Uterus (tissue), 2 donors: Measurements from ENCODE around the gene S100PBP.

Source experiments
- CTCF ChIP-seq, 4 experiments: fragments of 200-600 bp in 2 of 4; fragments of 450-650 bp in 2 of 4; sonication (generic) in 2 of 4; IDR thresholded peaks; one replicate each; pipeline ENCODE4 v1.5.1; 2016 to 2019; ENCODE audit warnings: antibody characterized with exemption in 4 of 4, mild to moderate bottlenecking in 2 of 4, moderate library complexity in 1 of 4
- POLR2A ChIP-seq, 2 donors: fragments of 450-650 bp; IDR thresholded peaks; one replicate each; pipeline ENCODE4 v1.6.1; 2016; ENCODE audit warnings: antibody characterized with exemption in 2 of 2, mild to moderate bottlenecking in 1 of 2, moderate library complexity in 1 of 2

- no peak for TF ChIP-seq POLR2A (IDR thresholded peaks at IDR 0.05)
- no peak for TF ChIP-seq CTCF (IDR thresholded peaks at IDR 0.05)
These were observed 70.7 kb downstream of the S100PBP start for GRCh38 chr1:32888134-32888533.
